Activated T-cell treated with anti-CD3 and anti-CD28 coated beads, Interleukin-2, amount 50 U/mL, for 24 hours (primary cell): ENCODE data around the gene RNGTT.

ENCODE experiments used
- DNase-seq: peaks from one replicate; pipeline ENCODE4 v3.0.0-alpha.2; 2020
- H3K27ac Mint-ChIP-seq: 2 replicates; pipeline ENCODE4 v1.8.0; 2020; ENCODE audit warnings: mild to moderate bottlenecking, mixed read lengths
- H3K27me3 Mint-ChIP-seq: 2 replicates; pipeline ENCODE4 v1.8.0; 2020; ENCODE audit warnings: mixed read lengths
- H3K36me3 Mint-ChIP-seq: 2 replicates; pipeline ENCODE4 v1.8.0; 2020; ENCODE audit warnings: low read depth, mixed read lengths
- H3K4me1 Mint-ChIP-seq: 2 replicates; pipeline ENCODE4 v1.8.0; 2020; ENCODE audit warnings: low read depth, mixed read lengths
- H3K4me3 Mint-ChIP-seq: 2 replicates; pipeline ENCODE4 v1.8.0; 2020; ENCODE audit warnings: mild to moderate bottlenecking, moderate library complexity, mixed read lengths
- H3K9me3 Mint-ChIP-seq: 2 replicates; pipeline ENCODE4 v1.8.0; 2020; ENCODE audit warnings: mixed read lengths

RNGTT gene

GRCh38 chr6:88614316-88614877 lies 349.0 kb downstream of the RNGTT start:
- DNase-seq, result no peak
- Mint-ChIP-seq H3K27me3 (no peaks in the 10 kb centered on the region), H3K9me3 (peaks cover under 1% of the 10 kb centered on the region), H3K4me3 (no peak overlapping the region), H3K36me3 (peaks cover 63% of the 10 kb centered on the region), H3K27ac (no peak overlapping the region), H3K4me1 (no peaks in the 10 kb centered on the region)

- Mint-ChIP-seq H3K27me3 (no peaks in the 10 kb centered on the region), H3K9me3 (peaks cover 8% of the 10 kb centered on the region), H3K4me1 (no peaks in the 10 kb centered on the region), H3K4me3 (no peak overlapping the region), H3K27ac (no peak overlapping the region), H3K36me3 (peaks cover 65% of the 10 kb centered on the region)
- DNase-seq, result no peak
These were observed 350.8 kb downstream of the RNGTT start for GRCh38 chr6:88612631-88613030.

- no peaks in the 10 kb centered on the region for H3K27me3 Mint-ChIP-seq
- H3K9me3 Mint-ChIP-seq, result peaks cover 8% of the 10 kb centered on the region
- H3K4me3 Mint-ChIP-seq, result no peak overlapping the region
- no peaks in the 10 kb centered on the region for H3K4me1 Mint-ChIP-seq
- H3K36me3 Mint-ChIP-seq, result peaks cover 63% of the 10 kb centered on the region
- DNase-seq, result no peak
- H3K27ac Mint-ChIP-seq, result no peak overlapping the region
These were observed 351.7 kb downstream of the RNGTT start for GRCh38 chr6:88611721-88612120.

- H3K27ac Mint-ChIP-seq, result no peak overlapping the region
- H3K9me3 Mint-ChIP-seq, result peaks cover 8% of the 10 kb centered on the region
- H3K36me3 Mint-ChIP-seq, result peaks cover 54% of the 10 kb centered on the region
- H3K4me3 Mint-ChIP-seq, result no peak overlapping the region
- no peaks in the 10 kb centered on the region for H3K27me3 Mint-ChIP-seq
- no peak for DNase-seq
- H3K4me1 Mint-ChIP-seq, result no peaks in the 10 kb centered on the region
These were observed 353.4 kb downstream of the RNGTT start for GRCh38 chr6:88609983-88610382.

GRCh38 chr6:88605271-88605670 lies 358.1 kb downstream of the RNGTT start:
- no peak overlapping the region for H3K4me3 Mint-ChIP-seq
- no peak for DNase-seq
- no peak overlapping the region for H3K27ac Mint-ChIP-seq
- H3K9me3 Mint-ChIP-seq, result peaks cover 8% of the 10 kb centered on the region
- no peaks in the 10 kb centered on the region for H3K4me1 Mint-ChIP-seq
- no peaks in the 10 kb centered on the region for H3K27me3 Mint-ChIP-seq
- H3K36me3 Mint-ChIP-seq, result peaks cover 10% of the 10 kb centered on the region

- no peak overlapping the region for H3K27ac Mint-ChIP-seq
- no peaks in the 10 kb centered on the region for H3K4me1 Mint-ChIP-seq
- H3K4me3 Mint-ChIP-seq, result no peak overlapping the region
- H3K36me3 Mint-ChIP-seq, result no peaks in the 10 kb centered on the region
- DNase-seq, result no peak
- no peaks in the 10 kb centered on the region for H3K9me3 Mint-ChIP-seq
- H3K27me3 Mint-ChIP-seq, result no peaks in the 10 kb centered on the region
These were observed 363.8 kb downstream of the RNGTT start for GRCh38 chr6:88599571-88599970.

GRCh38 chr6:88596801-88597200 lies 366.6 kb downstream of the RNGTT start:
- H3K27ac Mint-ChIP-seq, result no peak overlapping the region
- H3K9me3 Mint-ChIP-seq, result peaks cover 4% of the 10 kb centered on the region
- DNase-seq, result no peak
- no peaks in the 10 kb centered on the region for H3K36me3 Mint-ChIP-seq
- no peak overlapping the region for H3K4me3 Mint-ChIP-seq
- peaks cover 3% of the 10 kb centered on the region for H3K27me3 Mint-ChIP-seq
- no peaks in the 10 kb centered on the region for H3K4me1 Mint-ChIP-seq

- H3K27me3 Mint-ChIP-seq, result peaks cover 32% of the 10 kb centered on the region
- no peak overlapping the region for H3K4me3 Mint-ChIP-seq
- peaks cover 4% of the 10 kb centered on the region for H3K9me3 Mint-ChIP-seq
- no peak for DNase-seq
- no peaks in the 10 kb centered on the region for H3K4me1 Mint-ChIP-seq
- H3K36me3 Mint-ChIP-seq, result no peaks in the 10 kb centered on the region
- H3K27ac Mint-ChIP-seq, result no peak overlapping the region
These were observed 374.5 kb downstream of the RNGTT start for GRCh38 chr6:88588938-88589337.

- Mint-ChIP-seq H3K4me1 (no peaks in the 10 kb centered on the region), H3K9me3 (peaks cover 7% of the 10 kb centered on the region), H3K27me3 (peaks cover 39% of the 10 kb centered on the region)
These were observed 376.3 kb downstream of the RNGTT start for GRCh38 chr6:88587150-88587520.

GRCh38 chr6:88586371-88587149 lies 376.9 kb downstream of the RNGTT start:
- no peaks in the 10 kb centered on the region for H3K4me1 Mint-ChIP-seq

More at GRCh38 chr6:88587150-88587520, 376.3 kb downstream of the RNGTT start:
- H3K36me3 Mint-ChIP-seq, result no peaks in the 10 kb centered on the region
- H3K27ac Mint-ChIP-seq, result no peak overlapping the region
- no peak overlapping the region for H3K4me3 Mint-ChIP-seq
- no peak for DNase-seq

GRCh38 chr6:88585276-88585692 lies 378.1 kb downstream of the RNGTT start:
- H3K36me3 Mint-ChIP-seq, result no peaks in the 10 kb centered on the region
- H3K4me1 Mint-ChIP-seq, result no peaks in the 10 kb centered on the region
- H3K27ac Mint-ChIP-seq, result no peak overlapping the region

More at GRCh38 chr6:88586371-88587149, 376.9 kb downstream of the RNGTT start:
- DNase-seq, result no peak
- Mint-ChIP-seq H3K27ac (no peak overlapping the region), H3K36me3 (no peaks in the 10 kb centered on the region), H3K4me3 (no peak overlapping the region), H3K9me3 (peaks cover 12% of the 10 kb centered on the region), H3K27me3 (peaks cover 40% of the 10 kb centered on the region)

GRCh38 chr6:88584581-88585275 lies 378.7 kb downstream of the RNGTT start:
- H3K4me1 Mint-ChIP-seq, result no peaks in the 10 kb centered on the region
- H3K27me3 Mint-ChIP-seq, result peaks cover 43% of the 10 kb centered on the region
- DNase-seq, result no peak
- no peak overlapping the region for H3K4me3 Mint-ChIP-seq
- H3K9me3 Mint-ChIP-seq, result peaks cover 12% of the 10 kb centered on the region
- no peak overlapping the region for H3K27ac Mint-ChIP-seq
- no peaks in the 10 kb centered on the region for H3K36me3 Mint-ChIP-seq

More at GRCh38 chr6:88585276-88585692, 378.1 kb downstream of the RNGTT start:
- Mint-ChIP-seq H3K9me3 (peaks cover 12% of the 10 kb centered on the region), H3K4me3 (no peak overlapping the region), H3K27me3 (peaks cover 44% of the 10 kb centered on the region)
- no peak for DNase-seq

- Mint-ChIP-seq H3K9me3 (peaks cover 5% of the 10 kb centered on the region), H3K4me3 (no peak overlapping the region), H3K4me1 (no peaks in the 10 kb centered on the region), H3K36me3 (no peaks in the 10 kb centered on the region), H3K27me3 (peaks cover 9% of the 10 kb centered on the region), H3K27ac (no peak overlapping the region)
- no peak for DNase-seq
These were observed 386.0 kb downstream of the RNGTT start for GRCh38 chr6:88577461-88577860.

- H3K27ac Mint-ChIP-seq, result no peak overlapping the region
- H3K36me3 Mint-ChIP-seq, result no peaks in the 10 kb centered on the region
- no peaks in the 10 kb centered on the region for H3K9me3 Mint-ChIP-seq
- no peak for DNase-seq
- no peak overlapping the region for H3K4me3 Mint-ChIP-seq
- H3K4me1 Mint-ChIP-seq, result no peaks in the 10 kb centered on the region
- H3K27me3 Mint-ChIP-seq, result peaks cover 3% of the 10 kb centered on the region
These were observed 387.9 kb downstream of the RNGTT start for GRCh38 chr6:88575536-88575935.

GRCh38 chr6:88574651-88575050 lies 388.8 kb downstream of the RNGTT start:
- no peaks in the 10 kb centered on the region for H3K36me3 Mint-ChIP-seq
- H3K9me3 Mint-ChIP-seq, result no peaks in the 10 kb centered on the region
- H3K4me1 Mint-ChIP-seq, result no peaks in the 10 kb centered on the region
- H3K27ac Mint-ChIP-seq, result no peak overlapping the region
- no peak for DNase-seq
- H3K4me3 Mint-ChIP-seq, result no peak overlapping the region
- no peaks in the 10 kb centered on the region for H3K27me3 Mint-ChIP-seq
